ENCODE results near the gene GRB10.

Gene GRB10

DNA sequence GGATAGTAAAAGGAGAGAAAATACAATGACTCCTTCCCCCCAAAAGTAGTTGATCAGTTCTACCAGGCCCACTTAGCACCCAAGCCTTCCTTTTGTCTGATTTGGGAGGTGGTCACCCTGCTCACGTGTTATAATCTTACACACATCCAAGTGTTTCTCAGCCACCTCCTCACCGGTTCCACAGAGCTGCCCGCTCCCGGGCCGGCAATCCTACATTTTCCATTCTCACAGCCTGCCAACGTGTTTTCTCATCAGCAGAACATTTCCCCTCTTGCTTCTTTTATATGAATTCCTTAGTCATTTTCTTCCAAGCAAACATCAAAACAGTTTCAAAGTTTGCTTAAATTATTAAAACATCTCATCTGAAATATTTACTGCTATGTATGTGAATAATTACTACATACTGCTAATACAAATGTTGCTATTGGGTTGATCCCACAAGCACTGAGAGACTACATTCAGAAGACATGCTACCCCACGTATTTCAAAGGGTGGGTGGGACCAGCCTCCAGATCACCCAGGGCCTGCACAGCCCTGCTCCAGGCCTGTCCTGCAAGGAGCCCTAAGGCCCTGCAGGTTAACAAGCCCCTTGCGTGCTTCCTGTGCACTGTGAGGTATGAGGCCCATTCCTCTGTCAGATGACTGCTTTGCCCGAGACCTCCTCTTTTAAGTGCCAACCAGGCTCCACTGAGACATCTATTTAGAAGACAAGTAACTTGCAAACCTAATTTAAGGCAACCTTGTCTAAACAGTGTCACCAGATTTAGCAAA is 75.3 kb downstream of the GRB10 start:
- Histone ChIP-seq H3K27ac (ENCODE audit: low read depth, low read length) (no peak overlapping the region), H3K4me3 (ENCODE audit: low read depth, low read length) (no peak overlapping the region), H3K9ac (ENCODE audit: low read length) (no peak overlapping the region), H3K9me3 (ENCODE audit: control insufficient read depth, insufficient read depth, low read depth, low read length) (no peaks in the 10 kb centered on the region), H3K27me3 (ENCODE audit: control insufficient read depth, insufficient read depth, low read length) (no peaks in the 10 kb centered on the region), H3K4me1 (ENCODE audit: control insufficient read depth, insufficient read depth, low read length) (peaks cover 25% of the 10 kb centered on the region), H3K36me3 (ENCODE audit: control insufficient read depth, insufficient read depth, low read length) (peaks cover 16% of the 10 kb centered on the region; the same call in 1 of the 2 replicates)

DNA sequence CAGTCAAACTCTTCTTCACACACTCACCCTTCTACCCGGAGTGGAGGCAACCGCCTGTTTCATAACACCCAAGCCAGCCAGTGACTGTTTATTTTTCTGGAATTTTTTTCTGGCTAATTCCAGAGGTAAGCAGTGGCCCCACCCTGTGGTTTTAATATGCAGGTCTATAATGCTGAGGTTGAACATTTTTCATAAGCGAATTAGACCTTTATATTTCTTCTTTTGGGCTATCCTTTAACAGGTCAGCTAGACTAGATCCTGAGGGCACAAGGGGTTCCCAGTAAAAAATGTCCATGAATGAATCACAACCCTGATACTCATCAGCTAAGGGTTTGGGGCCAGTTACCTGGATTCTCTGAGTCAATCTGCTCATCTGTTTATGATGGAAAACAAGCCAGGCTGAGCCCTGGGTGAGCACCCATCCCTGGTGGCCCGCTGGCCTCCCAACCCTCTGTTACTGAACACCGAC is 76.2 kb downstream of the GRB10 start:
- no peaks in the 10 kb centered on the region for H3K9me3 ChIP-seq (ENCODE audit: control insufficient read depth, insufficient read depth, low read depth, low read length)
- H3K4me3 ChIP-seq (ENCODE audit: low read depth, low read length), result no peak overlapping the region
- H3K36me3 ChIP-seq (ENCODE audit: control insufficient read depth, insufficient read depth, low read length), result peaks cover 23% of the 10 kb centered on the region
- H3K27ac ChIP-seq (ENCODE audit: low read depth, low read length), result no peak overlapping the region
- no peak overlapping the region for H3K9ac ChIP-seq (ENCODE audit: low read length)
- H3K4me1 ChIP-seq (ENCODE audit: control insufficient read depth, insufficient read depth, low read length), result peaks cover 25% of the 10 kb centered on the region
- H3K27me3 ChIP-seq (ENCODE audit: control insufficient read depth, insufficient read depth, low read length), result no peaks in the 10 kb centered on the region

DNA sequence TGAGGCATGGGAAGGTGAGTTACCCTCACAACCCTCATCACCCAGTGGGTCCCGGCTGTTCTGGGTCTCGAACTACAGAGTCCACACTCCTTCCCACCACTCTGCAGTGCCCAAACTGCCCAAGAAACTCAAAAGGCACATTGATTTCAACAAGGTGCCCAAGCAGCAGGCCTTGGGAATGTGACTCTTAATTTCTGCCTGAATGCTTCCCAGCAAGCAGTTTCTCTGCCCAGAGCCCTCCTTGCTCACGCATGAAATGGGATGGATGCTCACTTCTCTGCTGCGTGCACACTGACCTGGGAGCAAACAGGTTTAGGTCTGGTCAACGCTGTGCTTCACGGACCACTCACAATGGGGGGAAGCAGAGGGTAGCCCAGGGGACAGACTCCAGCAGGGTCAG is 77.9 kb downstream of the GRB10 start:
- no peaks in the 10 kb centered on the region for H3K9me3 ChIP-seq (ENCODE audit: control insufficient read depth, insufficient read depth, low read depth, low read length)
- peaks cover 25% of the 10 kb centered on the region for H3K4me1 ChIP-seq (ENCODE audit: control insufficient read depth, insufficient read depth, low read length)
- peaks cover 20% of the 10 kb centered on the region for H3K36me3 ChIP-seq (ENCODE audit: control insufficient read depth, insufficient read depth, low read length)
- no peak overlapping the region for H3K27ac ChIP-seq (ENCODE audit: low read depth, low read length)
- no peaks in the 10 kb centered on the region for H3K27me3 ChIP-seq (ENCODE audit: control insufficient read depth, insufficient read depth, low read length)
- H3K9ac ChIP-seq (ENCODE audit: low read length), result no peak overlapping the region
- H3K4me3 ChIP-seq (ENCODE audit: low read depth, low read length), result no peak overlapping the region

DNA sequence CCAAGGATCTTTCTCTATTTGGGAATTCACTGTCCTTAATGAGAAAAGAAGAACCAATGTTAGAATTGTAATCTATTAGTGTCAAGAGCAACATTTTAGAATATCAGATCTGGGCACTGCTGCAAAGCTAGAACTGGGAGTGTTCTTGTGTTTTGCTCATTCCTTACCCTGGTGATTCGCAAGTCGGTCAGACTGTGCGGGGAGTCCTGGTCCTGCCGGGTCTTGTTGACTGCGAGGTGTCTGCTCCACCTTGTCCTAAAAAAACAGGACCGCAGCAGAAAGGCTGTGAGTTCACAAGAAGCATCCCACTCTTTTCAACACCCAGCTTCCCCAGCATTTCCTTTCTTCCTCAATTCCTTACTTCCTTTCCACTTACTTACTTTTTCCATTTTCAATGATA is 79.0 kb downstream of the GRB10 start:
- no peaks in the 10 kb centered on the region for H3K27me3 ChIP-seq (ENCODE audit: control insufficient read depth, insufficient read depth, low read length)
- H3K36me3 ChIP-seq (ENCODE audit: control insufficient read depth, insufficient read depth, low read length), result peaks cover 17% of the 10 kb centered on the region
- 0 out of 2 replicates have a peak overlapping the region, but pooled peaks have one; percentile 31 for H3K27ac ChIP-seq (ENCODE audit: low read depth, low read length)
- peaks cover 25% of the 10 kb centered on the region for H3K4me1 ChIP-seq (ENCODE audit: control insufficient read depth, insufficient read depth, low read length)
- H3K4me3 ChIP-seq (ENCODE audit: low read depth, low read length), result no peak overlapping the region
- no peaks in the 10 kb centered on the region for H3K9me3 ChIP-seq (ENCODE audit: control insufficient read depth, insufficient read depth, low read depth, low read length)
- H3K9ac ChIP-seq (ENCODE audit: low read length), result no peak overlapping the region

DNA sequence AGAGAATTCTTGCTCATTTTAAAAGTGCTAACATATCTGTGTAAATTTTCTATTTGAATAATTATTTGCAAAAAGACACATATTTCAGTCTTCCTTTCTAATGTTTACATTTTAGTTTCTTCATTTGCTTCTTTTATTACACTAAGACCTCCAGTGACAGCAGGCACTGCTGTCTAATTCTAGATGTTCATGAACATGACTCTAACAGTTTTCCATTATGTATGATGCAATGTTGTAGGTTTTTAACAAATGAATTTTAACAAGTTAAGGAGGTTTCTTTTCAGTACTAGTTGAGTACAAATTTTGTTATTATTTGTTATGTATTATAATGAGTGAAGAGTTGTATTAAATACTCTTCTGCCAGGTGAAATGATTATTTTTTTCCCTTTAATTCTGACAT is 83.6 kb downstream of the GRB10 start:
- Histone ChIP-seq H3K27ac (ENCODE audit: low read depth, low read length) (no peak overlapping the region), H3K36me3 (ENCODE audit: control insufficient read depth, insufficient read depth, low read length) (peaks cover 20% of the 10 kb centered on the region), H3K9me3 (ENCODE audit: control insufficient read depth, insufficient read depth, low read depth, low read length) (no peaks in the 10 kb centered on the region), H3K4me1 (ENCODE audit: control insufficient read depth, insufficient read depth, low read length) (peaks cover 6% of the 10 kb centered on the region; the same call in 1 of the 2 replicates), H3K4me3 (ENCODE audit: low read depth, low read length) (no peak overlapping the region), H3K9ac (ENCODE audit: low read length) (no peak overlapping the region), H3K27me3 (ENCODE audit: control insufficient read depth, insufficient read depth, low read length) (no peaks in the 10 kb centered on the region)

DNA sequence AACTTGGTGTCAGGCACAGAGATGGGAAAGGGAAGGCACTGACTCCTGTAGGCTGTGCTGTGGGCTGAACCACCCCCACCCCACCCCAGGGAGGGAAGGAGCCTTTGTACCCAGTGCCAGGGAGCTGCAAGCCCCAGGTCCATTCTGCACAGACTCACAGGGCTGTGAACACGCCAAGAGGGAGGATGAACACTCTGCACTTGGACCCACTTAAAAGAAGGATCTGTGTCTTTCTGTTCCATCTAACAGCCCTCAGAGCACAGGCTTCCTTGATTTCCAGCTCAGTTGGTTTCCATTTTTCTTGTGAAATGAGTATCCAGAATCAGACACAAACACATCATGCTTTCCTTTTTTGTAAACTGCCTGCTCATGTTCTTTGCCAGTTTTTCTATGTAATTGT is 84.9 kb downstream of the GRB10 start:
- Histone ChIP-seq H3K4me3 (ENCODE audit: low read depth, low read length) (no peak overlapping the region), H3K36me3 (ENCODE audit: control insufficient read depth, insufficient read depth, low read length) (peaks cover 13% of the 10 kb centered on the region), H3K9ac (ENCODE audit: low read length) (no peak overlapping the region), H3K9me3 (ENCODE audit: control insufficient read depth, insufficient read depth, low read depth, low read length) (no peaks in the 10 kb centered on the region), H3K27me3 (ENCODE audit: control insufficient read depth, insufficient read depth, low read length) (no peaks in the 10 kb centered on the region), H3K4me1 (ENCODE audit: control insufficient read depth, insufficient read depth, low read length) (peaks cover 8% of the 10 kb centered on the region), H3K27ac (ENCODE audit: low read depth, low read length) (no peak overlapping the region)

DNA sequence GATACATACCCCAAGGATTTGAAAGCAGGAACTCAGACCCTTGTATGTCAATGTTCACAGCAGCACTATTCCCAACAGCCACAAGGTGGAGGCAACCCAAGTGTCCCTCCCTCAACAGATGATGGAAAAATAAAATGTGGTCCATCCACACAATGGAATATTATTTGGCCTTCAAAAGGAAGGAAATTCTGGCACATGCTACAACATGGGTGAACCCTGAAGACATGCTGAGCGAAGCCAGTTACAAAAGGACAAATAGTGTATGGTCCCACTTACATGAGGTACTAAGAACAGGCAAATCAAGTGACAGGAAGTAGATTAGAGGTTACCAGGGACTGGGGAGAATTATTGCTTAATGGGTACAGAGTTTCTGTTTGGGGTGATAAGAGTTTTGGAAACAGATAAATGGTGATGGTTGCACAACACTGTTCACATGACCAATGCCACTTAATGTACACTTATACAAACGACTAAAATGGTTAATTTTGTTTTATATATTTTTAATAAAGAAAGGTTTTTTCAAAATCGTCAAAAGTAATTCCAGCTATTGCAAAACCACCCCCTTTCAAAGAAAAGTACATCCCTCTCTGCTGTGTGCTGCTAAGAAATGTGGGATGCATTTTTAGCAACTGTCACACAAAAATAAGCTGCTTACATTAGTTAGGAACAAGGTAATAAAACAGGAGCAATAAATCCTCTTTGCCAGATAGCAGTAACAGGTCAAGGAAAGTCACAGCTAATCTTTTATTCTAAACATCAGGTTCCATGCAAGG is 85.7 kb downstream of the GRB10 start:
- Histone ChIP-seq H3K27me3 (ENCODE audit: control insufficient read depth, insufficient read depth, low read length) (no peaks in the 10 kb centered on the region), H3K9ac (ENCODE audit: low read length) (no peak overlapping the region), H3K36me3 (ENCODE audit: control insufficient read depth, insufficient read depth, low read length) (peaks cover 7% of the 10 kb centered on the region), H3K9me3 (ENCODE audit: control insufficient read depth, insufficient read depth, low read depth, low read length) (no peaks in the 10 kb centered on the region), H3K27ac (ENCODE audit: low read depth, low read length) (no peak overlapping the region), H3K4me1 (ENCODE audit: control insufficient read depth, insufficient read depth, low read length) (peaks cover 8% of the 10 kb centered on the region), H3K4me3 (ENCODE audit: low read depth, low read length) (no peak overlapping the region)

DNA sequence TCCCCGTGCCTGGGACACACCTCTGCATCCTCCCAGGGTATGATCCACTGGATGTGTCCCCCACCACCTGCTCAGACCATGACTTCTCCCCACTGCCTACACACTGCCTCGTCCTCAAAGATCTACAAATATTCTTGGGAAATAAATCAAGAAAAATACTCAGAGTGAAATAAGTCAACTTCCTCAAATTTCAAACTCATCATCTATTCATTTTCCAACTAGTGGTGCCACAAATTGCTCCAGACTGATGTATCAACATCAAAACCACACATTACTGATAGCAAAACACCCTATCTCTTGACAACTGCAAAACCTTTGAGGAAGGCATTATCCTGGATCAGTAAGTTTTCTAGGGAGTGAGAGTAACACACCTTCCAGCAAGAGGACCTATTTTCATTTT is 87.7 kb downstream of the GRB10 start:
- H3K27ac ChIP-seq (ENCODE audit: low read depth, low read length), result no peak overlapping the region
- H3K9ac ChIP-seq (ENCODE audit: low read length), result no peak overlapping the region

DNA sequence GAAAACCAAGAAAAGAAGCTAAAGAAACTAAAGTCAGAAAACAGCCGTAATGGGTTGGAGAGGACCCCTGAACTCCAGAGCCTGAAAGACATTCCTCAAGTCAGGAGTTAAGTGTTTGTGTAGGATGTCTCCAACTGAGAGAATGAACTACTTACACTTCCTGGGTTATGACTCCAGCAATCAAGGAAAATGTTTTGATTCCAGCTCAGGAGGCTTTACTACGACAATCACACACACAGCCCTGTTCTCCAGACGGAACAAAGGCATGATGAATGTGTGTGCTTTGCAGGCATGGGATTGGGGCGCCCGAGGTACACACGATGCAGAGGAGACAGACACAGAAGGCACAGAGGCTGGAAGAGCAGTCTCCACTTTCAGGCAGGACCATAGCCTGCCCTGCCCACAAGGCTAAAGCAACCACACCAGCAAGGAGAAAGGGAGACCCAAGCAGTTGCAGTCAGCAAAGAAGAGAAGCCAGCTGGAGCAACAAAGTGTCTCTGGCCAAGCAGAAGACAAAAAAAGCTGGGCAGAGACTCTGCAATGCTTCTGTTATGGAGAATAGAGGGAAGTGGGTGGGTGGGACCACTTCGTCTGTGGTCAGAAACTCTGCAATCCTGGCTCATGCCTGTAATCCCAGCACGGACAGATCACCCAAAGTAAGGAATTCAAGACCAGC is 89.1 kb downstream of the GRB10 start:
- Histone ChIP-seq H3K4me1 (ENCODE audit: control insufficient read depth, insufficient read depth, low read length) (peaks cover 8% of the 10 kb centered on the region), H3K9ac (ENCODE audit: low read length) (no peak overlapping the region), H3K9me3 (ENCODE audit: control insufficient read depth, insufficient read depth, low read depth, low read length) (no peaks in the 10 kb centered on the region), H3K36me3 (ENCODE audit: control insufficient read depth, insufficient read depth, low read length) (peaks cover 8% of the 10 kb centered on the region), H3K27me3 (ENCODE audit: control insufficient read depth, insufficient read depth, low read length) (no peaks in the 10 kb centered on the region), H3K27ac (ENCODE audit: low read depth, low read length) (no peak overlapping the region), H3K4me3 (ENCODE audit: low read depth, low read length) (no peak overlapping the region)

More for the DNA sequence above, 87.7 kb downstream of the GRB10 start:
- no peak overlapping the region for H3K4me3 ChIP-seq (ENCODE audit: low read depth, low read length)
- peaks cover 8% of the 10 kb centered on the region for H3K4me1 ChIP-seq (ENCODE audit: control insufficient read depth, insufficient read depth, low read length)
- H3K9me3 ChIP-seq (ENCODE audit: control insufficient read depth, insufficient read depth, low read depth, low read length), result no peaks in the 10 kb centered on the region
- H3K36me3 ChIP-seq (ENCODE audit: control insufficient read depth, insufficient read depth, low read length), result peaks cover 2% of the 10 kb centered on the region; the same call in 1 of the 2 replicates
- H3K27me3 ChIP-seq (ENCODE audit: control insufficient read depth, insufficient read depth, low read length), result no peaks in the 10 kb centered on the region

DNA sequence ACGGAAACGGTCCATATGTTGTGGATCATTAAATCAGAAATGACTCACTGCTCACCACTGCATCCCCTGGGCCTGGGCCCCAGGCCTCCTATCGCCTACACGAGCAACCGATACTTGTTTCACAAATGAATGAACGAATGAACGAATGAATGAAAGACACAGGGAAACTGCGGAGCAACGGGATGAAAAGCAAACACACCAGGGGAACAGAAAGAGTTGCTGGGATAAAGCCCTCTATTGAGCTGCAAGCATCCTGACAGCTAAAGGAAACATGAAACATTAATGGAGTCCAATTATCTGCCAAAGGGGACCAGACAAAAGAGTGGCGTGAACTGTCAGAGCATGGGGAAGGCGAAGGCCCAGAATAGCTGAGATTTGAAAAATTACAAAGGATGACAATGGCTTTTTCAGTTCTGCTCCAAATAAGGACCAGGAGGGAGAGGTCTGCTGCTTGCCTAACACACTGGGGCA is 92.1 kb downstream of the GRB10 start:
- H3K4me1 ChIP-seq (ENCODE audit: control insufficient read depth, insufficient read depth, low read length), result peaks cover 8% of the 10 kb centered on the region
- peaks cover 18% of the 10 kb centered on the region for H3K36me3 ChIP-seq (ENCODE audit: control insufficient read depth, insufficient read depth, low read length)

More for the DNA sequence above, 92.1 kb downstream of the GRB10 start:
- Histone ChIP-seq H3K9ac (ENCODE audit: low read length) (no peak overlapping the region), H3K27ac (ENCODE audit: low read depth, low read length) (no peak overlapping the region), H3K4me3 (ENCODE audit: low read depth, low read length) (no peak overlapping the region), H3K9me3 (ENCODE audit: control insufficient read depth, insufficient read depth, low read depth, low read length) (no peaks in the 10 kb centered on the region), H3K27me3 (ENCODE audit: control insufficient read depth, insufficient read depth, low read length) (no peaks in the 10 kb centered on the region)
